ENCODE measurements around the gene RPN1.

- TF ChIP-seq FOXM1 (IDR thresholded peaks at IDR 0.05; ENCODE audit: low read depth, low read length) (no peak), POLR2AphosphoS5 (IDR thresholded peaks at IDR 0.05; ENCODE audit: low read length) (no peak), CBX5 (IDR thresholded peaks at IDR 0.05; ENCODE audit: low read depth) (no peak), RELA (IDR thresholded peaks at IDR 0.05; ENCODE audit: borderline replicate concordance, partially characterized antibody) (no peak), SMC3 (IDR thresholded peaks at IDR 0.05; ENCODE audit: borderline replicate concordance, low read length) (no peak), ZSCAN29 (IDR thresholded peaks at IDR 0.05) (no peak), CTCF (IDR thresholded peaks at IDR 0.05 in 2 of 3, conservative IDR thresholded peaks at IDR 0.05 in 1 of 3; ENCODE audit: control insufficient read depth in 2 of 3, extremely low read depth in 1 of 3, insufficient read depth in 1 of 3, low read depth in 3 of 3, low read length in 3 of 3) (no peak), NR2F1 (conservative IDR thresholded peaks at IDR 0.05) (no peak)
Observed at GRCh38 chr3:128686465-128686864, 35.8 kb upstream of the RPN1 start.

All from GM12878 (cell line).